ENCODE results near the gene CPT1C. TPM values are rescaled to one million over a fixed set of nuclear protein-coding genes. Genes with fewer than 3 reads are reported as not detected.

CPT1C gene
- total RNA-seq, 4 donors from 2014 or later: 1.8 to 5.9 (median 4.8) TPM

DNA sequence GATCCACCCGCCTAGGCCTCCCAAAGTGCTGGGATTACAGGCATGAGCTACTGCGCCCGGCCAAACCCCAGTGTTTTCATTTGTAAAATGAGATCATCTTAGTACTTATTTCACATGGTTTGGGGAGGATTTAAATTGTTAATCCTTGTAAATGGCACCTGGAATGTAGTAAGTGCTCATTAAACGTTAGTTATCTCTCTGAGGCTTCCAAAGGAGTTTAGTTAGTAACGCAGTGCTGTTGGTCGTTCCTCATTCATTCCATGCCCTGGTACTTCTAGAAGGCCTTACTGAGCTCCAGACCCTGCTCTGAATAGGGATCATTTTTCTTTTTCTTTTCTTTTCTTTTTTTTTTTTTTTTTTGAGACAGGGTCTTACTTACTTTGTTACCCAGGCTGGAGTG is 5.2 kb downstream of the CPT1C start:
- ATAC-seq (ENCODE audit: low FRiP score) (no peak), DNase-seq (ENCODE audit: low spot score) (no peak)
- no peak for TF ChIP-seq CTCF (IDR thresholded peaks at IDR 0.05)

GRCh38 chr19:49696865-49697264 is 5.9 kb downstream of the CPT1C start:
- ATAC-seq (ENCODE audit: low FRiP score) (no peak), DNase-seq (ENCODE audit: low spot score) (no peak)
- TF ChIP-seq CTCF (IDR thresholded peaks at IDR 0.05): no peak

GRCh38 chr19:49699364-49699763 is 8.4 kb downstream of the CPT1C start:
- no peak for DNase-seq (ENCODE audit: low spot score)
- TF ChIP-seq CTCF (IDR thresholded peaks at IDR 0.05): no peak
- ATAC-seq (ENCODE audit: low FRiP score): no peak

DNA sequence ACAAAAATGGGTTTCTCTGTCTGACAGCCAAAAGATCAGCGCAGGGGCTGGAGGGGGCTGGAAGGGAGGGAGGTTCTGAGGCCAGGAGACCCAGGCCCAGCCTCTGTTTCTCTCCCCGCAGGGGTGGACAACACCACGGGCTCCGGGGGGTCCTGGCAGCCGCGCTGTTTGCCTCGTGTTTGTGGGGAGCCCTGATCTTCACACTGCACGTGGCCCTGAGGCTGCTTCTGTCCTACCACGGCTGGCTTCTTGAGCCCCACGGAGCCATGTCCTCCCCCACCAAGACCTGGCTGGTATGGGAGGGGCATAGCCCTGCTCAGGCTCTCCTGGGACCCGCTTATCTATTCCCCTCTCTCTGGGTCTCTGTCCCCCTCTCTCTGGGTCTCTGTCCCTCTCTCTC is 9.6 kb downstream of the CPT1C start:
- no peak for DNase-seq (ENCODE audit: low spot score)
- no peak for TF ChIP-seq CTCF (IDR thresholded peaks at IDR 0.05)
- ATAC-seq (ENCODE audit: low FRiP score): no peak

DNA sequence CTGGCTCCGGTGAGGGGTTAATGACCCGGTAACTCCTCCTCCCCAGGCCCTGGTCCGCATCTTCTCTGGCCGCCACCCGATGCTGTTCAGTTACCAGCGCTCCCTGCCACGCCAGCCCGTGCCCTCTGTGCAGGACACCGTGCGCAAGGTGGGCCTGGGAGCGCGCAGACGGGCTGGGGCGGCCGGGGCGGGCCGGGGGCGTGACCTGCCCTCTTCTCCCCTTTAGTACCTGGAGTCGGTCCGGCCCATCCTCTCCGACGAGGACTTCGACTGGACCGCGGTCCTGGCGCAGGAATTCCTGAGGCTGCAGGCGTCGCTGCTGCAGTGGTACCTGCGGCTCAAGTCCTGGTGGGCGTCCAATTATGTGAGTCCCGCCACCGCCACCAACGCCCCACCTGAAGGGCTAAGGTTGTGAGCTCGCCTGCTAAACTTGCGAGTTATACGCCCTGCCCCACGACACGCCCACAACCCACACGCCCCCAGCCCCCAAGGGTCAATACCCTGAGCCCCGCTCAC is 10.4 kb downstream of the CPT1C start:
- no peak for TF ChIP-seq CTCF (IDR thresholded peaks at IDR 0.05)
- no peak for ATAC-seq (ENCODE audit: low FRiP score)
- no peak for DNase-seq (ENCODE audit: low spot score)

DNA sequence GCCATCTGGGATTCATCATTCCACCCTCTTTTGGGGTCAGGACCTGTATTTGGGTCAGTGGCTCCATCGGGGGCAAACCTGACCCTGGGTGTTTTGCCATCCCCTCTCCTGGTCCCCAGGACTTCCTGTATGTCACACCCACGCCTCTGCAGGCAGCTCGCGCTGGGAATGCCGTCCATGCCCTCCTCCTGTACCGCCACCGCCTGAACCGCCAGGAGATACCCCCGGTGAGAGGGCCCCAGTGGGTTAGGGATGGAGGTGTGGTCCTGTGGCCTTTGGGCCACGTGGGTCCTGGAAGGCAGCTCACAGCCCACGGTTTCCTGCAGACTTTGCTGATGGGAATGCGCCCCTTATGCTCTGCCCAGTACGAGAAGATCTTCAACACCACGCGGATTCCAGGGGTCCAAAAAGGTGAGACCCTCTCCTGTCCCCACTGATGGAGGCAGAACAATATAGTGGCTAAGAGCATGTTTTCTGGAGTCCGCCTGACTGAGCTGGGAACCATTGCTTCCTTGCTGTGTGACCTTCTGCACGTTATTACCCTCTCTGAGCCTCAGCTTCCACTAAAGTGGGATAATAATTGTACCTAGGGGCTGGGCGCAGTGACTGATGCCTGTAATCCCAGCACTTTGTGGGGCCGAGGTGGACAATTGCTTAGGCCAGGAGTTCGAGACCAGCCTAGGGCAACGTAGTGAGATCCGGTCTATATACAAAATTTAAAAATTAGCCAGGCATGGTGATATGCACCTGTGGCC is 14.1 kb downstream of the CPT1C start:
- no peak for TF ChIP-seq CTCF (IDR thresholded peaks at IDR 0.05)
- ATAC-seq (ENCODE audit: low FRiP score) (no peak), DNase-seq (ENCODE audit: low spot score) (no peak)

DNA sequence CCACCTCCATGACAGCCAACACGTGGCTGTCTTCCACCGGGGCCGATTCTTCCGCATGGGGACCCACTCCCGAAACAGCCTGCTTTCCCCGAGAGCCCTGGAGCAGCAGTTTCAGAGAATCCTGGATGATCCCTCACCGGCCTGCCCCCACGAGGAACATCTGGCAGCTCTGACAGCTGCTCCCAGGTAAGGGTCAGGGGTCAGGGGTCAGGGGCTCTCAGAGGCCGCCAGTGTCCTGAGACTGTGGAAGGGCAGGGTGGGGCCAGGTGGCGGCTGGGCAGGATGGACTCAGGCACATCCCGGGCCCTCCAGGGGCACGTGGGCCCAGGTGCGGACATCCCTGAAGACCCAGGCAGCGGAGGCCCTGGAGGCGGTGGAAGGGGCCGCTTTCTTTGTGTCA is 15.0 kb downstream of the CPT1C start:
- TF ChIP-seq CTCF (IDR thresholded peaks at IDR 0.05): no peak
- no peak for ATAC-seq (ENCODE audit: low FRiP score)
- no peak for DNase-seq (ENCODE audit: low spot score)
